ENCODE results near the gene MYO9B. TPM values are rescaled to one million over a fixed set of nuclear protein-coding genes. Genes with fewer than 3 reads are reported as not detected.

Gene MYO9B
- total RNA-seq, 1 experiment from 2014 or later, result 68.3 TPM

DNA sequence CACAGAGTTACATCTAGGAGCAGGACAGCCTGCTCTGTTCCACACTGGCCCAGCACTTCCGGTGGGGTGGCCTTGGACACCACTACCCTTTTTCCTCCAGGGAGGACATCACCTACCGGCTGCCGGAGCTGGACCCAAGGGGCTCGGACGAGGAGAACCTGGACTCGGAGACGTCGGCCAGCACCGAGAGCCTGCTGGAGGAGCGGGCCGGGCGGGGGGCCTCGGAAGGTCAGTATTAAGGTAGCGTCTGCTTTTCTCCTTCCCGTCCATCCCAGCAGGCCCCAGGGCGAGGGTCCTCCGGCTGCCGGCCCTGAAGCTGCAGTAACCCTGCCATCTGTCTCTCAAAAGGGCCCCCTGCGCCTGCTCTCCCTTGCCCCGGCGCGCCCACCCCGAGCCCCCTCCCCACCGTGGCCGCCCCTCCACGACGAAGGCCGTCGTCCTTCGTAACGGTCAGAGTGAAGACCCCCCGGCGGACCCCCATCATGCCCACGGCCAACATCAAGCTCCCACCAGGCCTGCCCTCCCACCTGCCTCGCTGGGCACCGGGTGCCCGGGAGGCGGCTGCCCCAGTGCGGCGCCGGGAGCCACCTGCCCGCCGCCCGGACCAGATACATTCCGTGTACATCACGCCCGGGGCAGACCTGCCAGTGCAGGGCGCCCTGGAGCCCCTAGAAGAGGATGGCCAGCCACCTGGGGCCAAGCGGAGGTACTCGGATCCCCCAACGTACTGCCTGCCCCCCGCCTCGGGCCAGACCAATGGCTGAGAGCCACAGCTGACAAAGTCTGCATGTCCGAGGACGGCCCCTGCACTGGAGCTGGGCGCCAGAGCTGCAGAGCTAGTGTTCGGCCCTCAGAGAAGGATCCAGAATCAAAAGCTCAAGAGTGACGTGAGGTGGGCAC lies 136.2 kb downstream of the MYO9B start:
- ATAC-seq (no peak), DNase-seq (no peak)
- Histone ChIP-seq H3K9me2 (replicated peaks; ENCODE audit: low read length) (no peaks in the 10 kb centered on the region), H3K9ac (ENCODE audit: low read length) (no peak overlapping the region), H4K20me1 (ENCODE audit: low read length) (no peaks in the 10 kb centered on the region), H3K79me2 (ENCODE audit: low read length) (peaks cover 7% of the 10 kb centered on the region), H3F3A (ENCODE audit: low read length, unreplicated experiment) (peaks cover 7% of the 10 kb centered on the region), H3K4me2 (ENCODE audit: low read length) (no peak overlapping the region), H3K36me3 (ENCODE audit: low read depth, low read length) (peaks cover 15% of the 10 kb centered on the region), H3K4me3 (ENCODE audit: low read length) (no peak overlapping the region), H3K27ac (ENCODE audit: low read length) (no peak overlapping the region), H3K27me3 (ENCODE audit: low read length) (no peaks in the 10 kb centered on the region), H2AFZ (ENCODE audit: low read length) (no peak overlapping the region), H3K9me3 (ENCODE audit: low read length) (no peaks in the 10 kb centered on the region), H3K4me1 (ENCODE audit: insufficient read depth, low read length) (peaks cover 21% of the 10 kb centered on the region)
- TF ChIP-seq EZH2phosphoT487 (IDR thresholded peaks at IDR 0.05; ENCODE audit: borderline replicate concordance, low read length) (no peak), EZH2 (IDR thresholded peaks at IDR 0.05; ENCODE audit: low read length, unreplicated experiment) (no peak)
- TF ChIP-seq, protein P1, sequence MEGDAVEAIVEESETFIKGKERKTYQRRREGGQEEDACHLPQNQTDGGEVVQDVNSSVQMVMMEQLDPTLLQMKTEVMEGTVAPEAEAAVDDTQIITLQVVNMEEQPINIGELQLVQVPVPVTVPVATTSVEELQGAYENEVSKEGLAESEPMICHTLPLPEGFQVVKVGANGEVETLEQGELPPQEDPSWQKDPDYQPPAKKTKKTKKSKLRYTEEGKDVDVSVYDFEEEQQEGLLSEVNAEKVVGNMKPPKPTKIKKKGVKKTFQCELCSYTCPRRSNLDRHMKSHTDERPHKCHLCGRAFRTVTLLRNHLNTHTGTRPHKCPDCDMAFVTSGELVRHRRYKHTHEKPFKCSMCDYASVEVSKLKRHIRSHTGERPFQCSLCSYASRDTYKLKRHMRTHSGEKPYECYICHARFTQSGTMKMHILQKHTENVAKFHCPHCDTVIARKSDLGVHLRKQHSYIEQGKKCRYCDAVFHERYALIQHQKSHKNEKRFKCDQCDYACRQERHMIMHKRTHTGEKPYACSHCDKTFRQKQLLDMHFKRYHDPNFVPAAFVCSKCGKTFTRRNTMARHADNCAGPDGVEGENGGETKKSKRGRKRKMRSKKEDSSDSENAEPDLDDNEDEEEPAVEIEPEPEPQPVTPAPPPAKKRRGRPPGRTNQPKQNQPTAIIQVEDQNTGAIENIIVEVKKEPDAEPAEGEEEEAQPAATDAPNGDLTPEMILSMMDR (conservative IDR thresholded peaks at IDR 0.05; ENCODE audit: low read depth, low read length), result no peak
- ChIA-PET POLR2A (ENCODE audit: unreplicated experiment) (no interaction called here), CTCF (no interaction called here)
- no TSS peak for BruUV-seq (replicated peaks)
- intact Hi-C loops (cut with micrococcal nuclease), result no loop called here

DNA sequence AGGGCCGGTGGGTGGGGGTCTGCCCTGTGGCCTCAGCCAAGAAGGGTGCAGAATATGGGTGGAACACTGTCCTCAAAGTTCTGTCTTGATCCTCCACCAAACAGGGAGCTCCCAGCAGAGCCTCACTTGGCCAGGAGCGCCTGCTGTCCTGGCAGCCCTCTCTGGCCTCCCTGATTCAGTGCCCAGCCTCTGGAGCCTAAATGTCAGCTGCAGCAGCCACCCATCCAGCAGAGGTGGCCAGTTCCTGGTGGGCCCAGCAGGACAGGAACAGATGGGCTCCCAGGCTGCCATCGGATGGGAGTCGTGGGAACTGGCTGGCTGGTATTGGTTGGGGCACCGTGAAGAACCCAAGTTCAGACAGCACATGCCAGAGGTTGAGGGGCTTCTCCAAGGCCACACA lies 137.8 kb downstream of the MYO9B start:
- H3K27ac ChIP-seq (ENCODE audit: low read length), result no peak overlapping the region
- no peaks in the 10 kb centered on the region for H3K27me3 ChIP-seq (ENCODE audit: low read length)
- H3K4me2 ChIP-seq (ENCODE audit: low read length), result no peak overlapping the region
- no peak overlapping the region for H2AFZ ChIP-seq (ENCODE audit: low read length)
- no peak overlapping the region for H3K9ac ChIP-seq (ENCODE audit: low read length)
- TF ChIP-seq, protein P1 (conservative IDR thresholded peaks at IDR 0.05; ENCODE audit: low read depth, low read length), result no peak
- TF ChIP-seq EZH2phosphoT487 (IDR thresholded peaks at IDR 0.05; ENCODE audit: borderline replicate concordance, low read length) (no peak), EZH2 (IDR thresholded peaks at IDR 0.05; ENCODE audit: low read length, unreplicated experiment) (no peak)
- DNase-seq, result no peak
- peaks cover 7% of the 10 kb centered on the region for H3K79me2 ChIP-seq (ENCODE audit: low read length)
- peaks cover 15% of the 10 kb centered on the region for H3K36me3 ChIP-seq (ENCODE audit: low read depth, low read length)
- no peak for ATAC-seq
- no peaks in the 10 kb centered on the region for H3K9me3 ChIP-seq (ENCODE audit: low read length)
- no TSS peak for BruUV-seq (replicated peaks)
- no peak overlapping the region for H3K4me3 ChIP-seq (ENCODE audit: low read length)
- H4K20me1 ChIP-seq (ENCODE audit: low read length), result no peaks in the 10 kb centered on the region
- intact Hi-C loops (cut with micrococcal nuclease), result no loop called here
- peaks cover 21% of the 10 kb centered on the region for H3K4me1 ChIP-seq (ENCODE audit: insufficient read depth, low read length)
- ChIA-PET POLR2A (ENCODE audit: unreplicated experiment) (no interaction called here), CTCF (interaction anchor here (0.6 kb wide), 1 partner anchor 137 kb away, joined by 6 read pairs; no protein-coding TSS in a partner anchor)
- peaks cover 7% of the 10 kb centered on the region for H3F3A ChIP-seq (ENCODE audit: low read length, unreplicated experiment)
- no peaks in the 10 kb centered on the region for H3K9me2 ChIP-seq (replicated peaks; ENCODE audit: low read length)
